T-helper 1 cell treated with Interleukin-12 subunit alpha and Interleukin-12 subunit beta and Interleukin-4 antibody, amounts not matched to agents 30 ng/mL and 1 ng/mL, for 36 hours (primary cell): Measurements from ENCODE around the gene TEDC2. TPM values are rescaled to one million over a fixed set of nuclear protein-coding genes. Genes with fewer than 3 reads are reported as not detected.
"Not testable (repeated sequence)": the region's sequence is repeated elsewhere in the genome, so short reads cannot be mapped to it uniquely, and the experiment has no call there.

Experiments used
- intact Hi-C: fragments of 100-400 bp; cut with micrococcal nuclease; formaldehyde crosslinking; loops from one replicate; pipeline ENCODE4 v1.15.1; 2024
- total RNA-seq: library from RNA; stranded (reverse); gene quantifications from 2 replicates; pipeline ENCODE4 v1.2.3, GENCODE V29; 2022

TEDC2 gene
- total RNA-seq, 1 donor from 2014 or later = 19.0 TPM

DNA sequence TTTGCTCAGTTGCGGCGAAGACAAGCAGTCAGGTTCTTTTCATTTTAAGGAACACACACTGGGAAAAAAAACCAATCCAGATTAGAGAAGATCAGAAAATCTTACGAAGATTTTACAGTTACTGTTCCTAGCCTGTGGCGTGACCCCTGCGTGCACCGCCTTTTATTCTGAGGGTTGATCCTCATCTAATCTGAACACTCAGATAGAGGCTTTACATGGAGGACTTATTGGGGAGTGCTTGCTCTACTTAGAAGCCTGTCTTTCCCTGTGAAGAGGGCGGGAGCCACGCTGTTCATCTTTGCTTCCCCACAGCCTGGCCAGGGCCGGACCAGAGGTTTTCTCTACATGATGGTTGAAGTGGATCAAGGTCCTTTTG lies 16.4 kb downstream of the TEDC2 start:
- intact Hi-C loops = no loop called here

DNA sequence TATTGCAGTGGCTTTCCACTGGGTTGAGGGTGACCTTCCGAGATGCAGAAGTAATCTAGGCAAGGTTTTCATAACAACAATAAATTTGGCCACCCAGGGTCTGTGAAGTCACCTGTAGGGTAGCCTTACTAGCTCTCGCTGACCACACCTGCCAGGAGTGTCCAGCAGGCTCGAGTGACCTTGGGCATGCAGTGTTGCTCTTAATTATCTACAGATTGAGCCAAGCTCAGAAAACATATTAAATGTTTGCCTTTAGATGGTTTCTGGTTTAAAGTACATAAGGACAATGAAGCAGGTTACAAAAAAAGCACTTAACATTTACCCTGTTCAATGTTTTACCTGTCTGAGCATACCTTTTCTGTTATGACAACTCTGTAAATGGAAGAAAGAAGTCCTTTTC lies 16.8 kb downstream of the TEDC2 start:
- intact Hi-C loops = no loop called here

DNA sequence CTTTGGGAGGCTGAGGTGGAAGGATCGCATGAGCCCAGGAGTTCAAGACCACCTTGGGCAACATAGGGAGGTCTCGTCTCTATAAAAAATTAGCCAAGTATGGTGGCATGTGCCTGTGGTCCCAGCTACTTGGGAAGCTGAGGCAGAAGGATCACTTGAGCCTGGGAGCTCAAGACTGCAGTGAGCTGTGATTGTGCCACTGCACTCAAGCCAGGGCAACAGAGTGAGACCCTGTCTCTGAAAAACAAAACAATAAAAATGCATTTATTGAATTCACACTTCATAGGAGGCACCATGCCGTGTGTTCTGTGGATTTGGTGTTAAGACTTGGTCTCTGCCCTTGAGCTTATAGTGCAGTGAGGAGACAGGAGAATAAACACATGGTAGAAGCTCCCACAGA lies 17.4 kb downstream of the TEDC2 start:
- intact Hi-C loops = no loop called here

DNA sequence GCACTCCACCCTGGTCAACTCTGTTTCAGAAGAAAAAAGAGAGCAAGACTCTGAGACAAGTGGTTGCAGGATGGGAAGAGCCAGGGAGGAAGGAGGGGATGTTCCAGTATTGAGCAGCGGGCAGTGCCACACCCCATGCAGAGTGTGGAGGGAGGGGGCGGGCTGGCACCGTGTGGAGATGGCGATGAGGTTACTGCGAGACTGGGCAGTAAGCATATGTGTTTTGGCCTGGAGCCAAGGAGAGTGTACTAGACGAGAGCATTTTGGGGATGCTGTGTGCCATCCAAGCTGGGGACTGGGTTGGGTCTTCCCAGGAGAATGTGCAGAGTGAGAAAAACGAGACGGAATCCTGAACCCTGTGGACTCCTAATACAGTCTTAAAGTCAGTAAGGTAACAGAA lies 18.4 kb downstream of the TEDC2 start:
- intact Hi-C loops = no loop called here

DNA sequence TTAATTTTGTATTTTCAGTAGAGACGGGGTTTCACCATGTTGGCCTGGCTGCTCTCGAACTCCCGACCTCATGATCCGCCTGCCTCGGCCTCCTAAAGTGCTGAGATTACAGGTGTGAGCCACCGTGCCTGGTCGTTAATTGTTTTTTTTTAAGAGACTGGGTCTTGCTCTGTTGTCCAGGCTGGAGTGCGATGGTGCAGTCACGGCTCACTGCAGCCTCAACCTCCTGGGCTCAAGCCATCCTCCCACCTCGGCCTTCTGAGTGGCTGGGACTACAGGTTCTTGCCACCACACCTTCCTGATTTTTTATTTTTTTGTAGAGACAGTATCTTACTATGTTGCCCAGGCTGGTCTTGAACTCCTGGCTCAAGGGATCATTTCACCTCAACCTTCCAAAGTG lies 20.1 kb downstream of the TEDC2 start:
- intact Hi-C loops = not testable (repeated sequence)

DNA sequence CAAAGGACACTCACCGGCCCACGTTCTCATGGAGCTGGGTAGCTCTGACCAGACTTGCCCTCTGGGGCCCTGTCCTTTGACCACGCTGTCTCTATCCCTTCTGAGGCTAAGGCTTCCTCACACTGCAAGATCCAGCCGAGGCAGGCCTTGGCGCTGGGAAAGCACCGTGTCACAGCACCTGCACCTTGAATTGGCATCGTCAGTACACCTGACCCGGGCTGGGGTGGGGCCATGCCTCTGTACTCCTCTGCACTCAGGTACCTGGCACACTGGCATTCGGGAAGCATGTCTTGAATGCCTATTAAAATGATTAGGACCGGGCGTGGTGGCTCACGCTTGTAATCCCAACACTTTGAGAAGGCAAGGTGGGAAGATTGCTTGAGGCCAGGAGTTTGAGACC lies 21.0 kb downstream of the TEDC2 start:
- intact Hi-C loops = no loop called here

DNA sequence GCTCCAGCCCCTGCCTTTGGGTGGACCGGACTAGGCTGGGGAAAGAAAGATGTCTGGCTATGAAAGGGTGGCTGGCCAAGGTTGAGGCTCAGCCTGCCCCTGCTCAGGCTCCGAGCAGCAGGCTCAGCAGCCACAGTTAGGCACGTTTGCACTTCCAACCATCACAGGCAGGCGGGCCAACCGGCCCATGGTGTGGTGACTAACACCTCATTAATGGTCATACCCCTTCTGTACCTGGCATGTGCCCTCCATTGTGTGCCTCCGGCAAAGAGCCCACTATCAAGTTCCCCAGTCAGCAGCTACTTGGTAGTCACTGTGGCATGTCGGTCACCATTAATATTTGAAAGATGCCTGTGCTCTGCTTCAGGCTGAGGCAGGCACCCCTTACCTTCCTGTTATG lies 21.8 kb downstream of the TEDC2 start:
- intact Hi-C loops = no loop called here

DNA sequence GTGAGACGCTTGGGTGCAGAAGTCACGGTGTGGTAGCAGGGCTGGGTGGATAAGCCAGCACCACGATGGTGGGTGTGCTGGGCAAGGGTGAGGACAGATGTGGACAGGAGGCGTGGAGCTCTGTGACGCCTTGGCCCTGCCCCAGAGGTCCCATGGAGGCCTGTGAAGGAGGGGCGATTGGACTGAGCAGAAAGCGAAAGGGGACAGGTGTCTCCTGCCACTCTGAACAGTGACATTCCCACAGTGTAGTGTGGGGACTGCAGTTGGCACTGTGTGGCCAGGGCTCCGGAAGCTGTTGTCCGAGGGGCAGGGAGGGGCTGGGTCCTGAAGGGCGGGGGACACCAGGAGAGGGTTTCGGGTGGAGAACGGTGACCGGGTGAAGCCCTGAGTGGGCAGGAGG lies 22.3 kb downstream of the TEDC2 start:
- intact Hi-C loops = no loop called here

DNA sequence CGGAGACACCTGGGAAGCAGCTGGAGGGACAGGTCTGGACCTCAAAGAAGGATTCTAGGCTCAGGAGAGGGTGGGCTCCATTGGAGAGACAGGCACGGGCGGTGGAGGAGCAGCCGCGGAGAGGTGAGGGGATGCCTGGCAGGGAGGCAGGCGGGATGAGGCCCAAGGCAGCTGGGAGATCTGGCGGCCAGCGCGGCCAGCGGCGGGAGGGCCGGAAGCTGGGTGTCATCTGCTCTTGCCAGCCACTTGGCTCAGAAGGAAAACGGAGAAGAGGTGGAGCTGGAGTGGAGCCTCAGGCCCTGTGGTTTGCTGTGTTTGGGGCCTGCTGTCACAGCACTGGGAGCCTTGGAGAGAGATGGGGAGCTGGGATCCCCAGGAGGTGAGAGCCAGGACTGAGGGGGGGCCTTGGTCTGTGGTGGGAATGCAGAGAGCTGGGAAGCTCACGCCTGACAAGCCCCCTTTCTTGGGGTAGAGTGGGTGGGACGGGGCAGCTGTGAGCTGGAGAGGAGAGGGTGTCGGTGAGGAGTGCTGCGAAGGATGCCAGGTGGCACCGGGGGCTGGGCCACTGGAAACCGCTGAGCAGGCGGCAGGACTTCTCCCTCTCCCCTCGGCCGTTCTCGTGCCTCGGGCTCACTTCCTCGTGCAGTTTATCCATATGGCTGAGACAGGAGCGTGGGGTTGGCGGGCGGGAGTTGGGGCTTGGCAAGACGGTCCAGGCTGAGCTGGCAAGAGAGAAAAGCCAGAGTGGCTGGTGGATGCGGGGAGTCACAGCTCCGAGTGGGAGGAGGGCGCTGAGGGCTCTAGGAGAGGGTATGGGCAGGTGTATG lies 23.0 kb downstream of the TEDC2 start:
- intact Hi-C loops = no loop called here

DNA sequence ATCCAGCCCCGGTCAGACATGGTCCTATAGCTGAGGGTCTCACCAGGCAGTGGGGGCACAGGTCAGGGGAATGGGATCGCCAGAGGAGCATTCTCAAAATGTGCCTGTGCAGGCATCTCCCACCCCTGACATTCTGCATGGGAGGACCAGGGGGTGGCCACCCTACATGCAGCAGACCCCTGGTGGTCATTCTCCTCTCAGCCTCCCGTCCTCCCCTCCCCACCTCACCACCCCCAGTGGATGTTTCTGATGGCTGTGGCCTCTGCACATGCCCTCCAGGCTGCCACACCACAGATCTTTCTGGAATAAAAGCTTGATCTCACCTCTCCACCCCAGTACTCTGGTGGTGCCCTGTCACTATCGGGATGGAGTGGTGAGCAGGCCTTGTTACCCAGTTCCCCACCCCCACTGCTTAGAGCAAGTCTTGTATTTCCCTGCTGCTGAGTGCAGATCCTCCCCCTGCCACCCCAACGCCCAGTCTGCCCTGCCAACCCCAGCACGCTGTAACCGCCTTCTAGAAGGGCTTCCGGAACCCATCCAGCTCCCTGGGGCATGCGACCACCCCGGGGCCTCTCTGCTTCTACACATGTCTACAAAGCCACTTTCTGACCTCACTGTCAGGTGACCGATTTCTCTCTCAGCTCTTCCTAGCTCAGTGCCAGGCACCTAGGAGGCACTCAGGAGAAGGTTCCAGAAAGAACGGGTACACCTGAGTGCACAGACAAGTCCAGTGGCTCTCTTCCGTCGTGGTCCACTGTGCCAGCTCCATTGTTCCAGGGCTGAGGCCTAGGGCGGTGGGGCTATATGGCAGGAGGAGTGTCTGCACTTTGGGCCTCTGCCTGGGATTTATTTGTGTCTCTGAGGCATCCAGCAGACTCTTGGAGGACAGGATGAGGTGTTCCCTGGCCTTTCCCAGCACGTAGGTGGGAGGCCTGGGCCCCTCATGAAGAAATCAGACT lies 24.3 kb downstream of the TEDC2 start:
- intact Hi-C loops = no loop called here

DNA sequence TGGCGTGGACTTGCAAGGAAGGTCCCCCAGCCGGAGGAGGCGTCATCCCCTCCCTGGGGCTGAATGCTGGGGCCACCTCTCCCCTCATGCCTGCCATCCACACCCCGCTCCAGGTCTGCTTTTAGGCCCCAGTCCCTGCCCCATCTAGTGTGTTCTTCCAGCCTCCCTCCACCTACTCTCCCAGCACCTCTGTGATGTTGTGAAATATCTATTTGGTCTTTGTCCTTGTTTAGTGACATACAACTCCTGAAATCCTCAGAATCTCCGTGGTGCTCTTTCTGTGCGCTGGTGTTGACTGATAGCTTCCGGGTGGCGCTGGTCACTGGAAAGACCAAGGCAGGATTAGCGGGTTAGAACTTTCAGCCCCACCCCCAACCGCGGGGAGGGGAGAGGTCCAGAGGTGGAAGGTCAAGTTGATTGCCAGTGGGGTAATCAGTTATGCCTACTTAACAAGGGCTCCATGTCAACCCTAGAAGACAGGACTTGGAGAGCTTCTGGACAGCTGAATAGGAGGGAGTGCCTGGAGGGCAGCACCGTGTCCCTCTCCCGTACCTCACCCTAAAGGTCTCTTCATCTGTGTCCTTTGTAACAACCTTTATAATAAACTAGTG lies 25.1 kb downstream of the TEDC2 start:
- intact Hi-C loops = loop anchor here (5.0 kb wide), 1 partner anchor 143 kb away; the partner anchor contains the start of gene ABCA3

DNA sequence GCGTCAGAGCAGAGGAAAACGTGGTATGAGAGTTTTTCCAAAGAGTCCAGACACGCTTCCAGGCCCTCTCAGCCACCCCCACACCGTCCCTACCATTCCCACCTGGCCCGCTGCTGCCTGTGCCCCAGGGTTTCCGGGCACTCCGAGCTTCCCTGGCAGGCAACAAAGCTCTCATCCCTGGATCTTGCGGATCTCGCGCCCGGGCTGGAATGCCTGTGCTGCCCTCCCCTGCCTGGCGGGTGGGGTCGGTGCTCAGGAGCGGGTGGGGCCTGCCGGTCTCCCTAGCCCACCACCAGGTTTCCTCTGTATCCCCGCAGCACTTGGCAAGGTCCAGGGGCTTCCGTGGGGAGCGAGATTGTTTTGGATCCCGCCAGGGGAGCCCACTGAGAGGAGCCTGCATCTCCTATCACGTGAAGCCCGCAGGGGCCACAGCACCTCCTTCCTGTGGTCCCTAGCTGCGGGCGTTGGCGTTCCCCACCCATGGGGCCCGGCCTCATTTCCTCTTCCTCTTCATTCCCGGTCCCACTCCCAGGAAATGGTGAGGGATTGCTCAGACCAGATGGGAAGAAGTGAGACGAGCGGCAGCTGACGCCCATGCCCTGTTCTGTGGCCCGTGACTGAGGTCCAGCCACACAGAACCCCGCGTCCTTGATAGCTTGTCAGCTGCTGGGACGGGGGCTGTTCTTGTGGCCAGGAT lies 26.1 kb downstream of the TEDC2 start:
- intact Hi-C loops = loop anchor here (5.0 kb wide), 1 partner anchor 144 kb away; the partner anchor contains the start of gene ABCA3

DNA sequence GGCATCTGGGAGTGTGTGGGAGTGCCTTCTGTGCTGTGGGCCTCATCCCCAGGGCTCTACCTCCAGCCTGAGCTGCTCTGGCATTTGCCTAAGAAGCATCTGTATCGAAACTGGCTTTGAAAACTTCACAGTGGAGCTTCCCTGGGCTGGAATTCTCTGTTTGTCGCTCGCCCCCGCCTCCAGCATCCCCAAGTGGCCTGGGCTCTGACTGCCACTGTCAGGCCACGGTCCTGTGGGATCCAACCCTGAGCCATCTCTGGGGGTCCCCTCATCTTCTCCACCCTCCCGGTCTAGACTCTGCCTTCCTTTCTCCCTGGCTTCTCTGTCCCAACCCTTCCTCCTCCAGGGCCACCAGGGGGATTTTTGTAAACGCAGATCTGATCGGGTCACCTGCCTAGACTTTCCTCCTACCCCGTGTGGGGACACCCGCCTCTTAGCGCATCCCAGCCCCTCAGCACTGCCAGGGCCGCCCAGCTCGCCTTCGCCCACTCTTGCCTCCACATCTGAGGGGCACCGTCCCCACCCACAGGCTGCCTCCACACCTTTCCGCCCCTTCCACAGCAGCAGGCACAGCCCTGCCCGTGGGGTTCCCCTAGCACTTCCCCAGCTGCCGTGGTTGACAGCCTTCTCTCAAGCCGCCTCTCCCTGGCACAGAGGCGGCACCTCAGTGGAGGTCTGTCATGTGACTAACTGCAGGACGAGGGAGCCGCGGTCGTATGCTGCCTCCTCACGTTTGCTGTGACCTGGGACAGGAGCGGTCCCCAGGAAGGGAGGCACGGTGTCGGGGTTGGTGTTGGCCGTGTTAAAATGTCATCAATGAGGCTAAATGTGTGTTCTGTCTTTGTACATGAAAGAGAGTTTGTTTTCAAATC lies 27.0 kb downstream of the TEDC2 start:
- intact Hi-C loops = loop anchor here (1.0 to 5.0 kb wide), 2 partner anchors 14 to 145 kb away; partner anchors contain the start of gene ABCA3

DNA sequence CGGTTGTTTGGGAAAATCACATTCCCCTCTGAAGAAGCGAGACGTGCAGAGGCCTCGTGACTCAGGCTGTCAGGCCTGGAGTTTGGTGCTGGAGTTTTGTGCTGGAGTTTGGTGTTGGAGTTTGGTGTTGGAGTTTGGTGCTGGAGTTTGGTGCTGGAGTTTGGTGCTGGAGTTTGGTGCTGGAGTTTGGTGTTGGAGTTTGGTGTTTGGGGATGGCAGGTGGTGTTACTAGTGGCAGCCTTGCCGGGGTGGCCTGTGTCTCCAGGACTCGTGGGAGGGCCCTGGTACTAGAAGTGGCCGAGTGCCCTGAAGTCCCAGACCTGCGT lies 27.6 kb downstream of the TEDC2 start:
- intact Hi-C loops = loop anchor here (1.0 to 5.0 kb wide), 2 partner anchors 14 to 145 kb away; partner anchors contain the start of gene ABCA3

DNA sequence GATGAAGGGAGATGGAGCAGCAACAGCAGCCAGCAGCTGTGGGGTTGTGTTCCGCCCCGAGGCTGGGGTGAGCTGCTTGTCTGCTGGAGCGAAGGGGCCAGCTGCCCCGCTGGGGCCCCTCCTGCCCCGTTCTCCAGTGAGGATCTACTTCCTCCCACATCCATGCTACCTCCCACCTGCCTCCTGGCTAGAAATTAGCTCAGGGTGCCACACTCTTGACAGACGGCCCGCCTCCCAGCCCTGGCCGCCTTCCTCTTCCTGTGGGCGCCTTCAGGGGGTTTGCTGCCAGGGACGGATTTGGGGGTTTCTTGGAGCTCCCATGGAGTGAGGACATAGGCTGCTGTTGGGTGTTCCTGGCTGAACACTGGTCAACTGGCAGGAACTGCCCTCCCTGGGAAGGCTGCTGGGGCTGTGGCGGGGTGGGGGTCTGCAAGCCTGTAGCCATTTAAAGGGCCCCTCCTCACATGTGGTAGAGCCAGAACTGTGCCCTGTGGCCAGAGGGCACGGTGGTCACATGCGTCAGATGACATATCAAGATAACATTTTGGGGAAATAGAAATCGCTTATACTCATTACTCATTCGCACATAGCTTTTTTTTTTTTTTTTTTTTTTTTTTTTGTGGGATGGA lies 28.1 kb downstream of the TEDC2 start:
- intact Hi-C loops = loop anchor here (1.0 to 5.0 kb wide), 2 partner anchors 13 to 146 kb away; partner anchors contain the start of gene ABCA3

DNA sequence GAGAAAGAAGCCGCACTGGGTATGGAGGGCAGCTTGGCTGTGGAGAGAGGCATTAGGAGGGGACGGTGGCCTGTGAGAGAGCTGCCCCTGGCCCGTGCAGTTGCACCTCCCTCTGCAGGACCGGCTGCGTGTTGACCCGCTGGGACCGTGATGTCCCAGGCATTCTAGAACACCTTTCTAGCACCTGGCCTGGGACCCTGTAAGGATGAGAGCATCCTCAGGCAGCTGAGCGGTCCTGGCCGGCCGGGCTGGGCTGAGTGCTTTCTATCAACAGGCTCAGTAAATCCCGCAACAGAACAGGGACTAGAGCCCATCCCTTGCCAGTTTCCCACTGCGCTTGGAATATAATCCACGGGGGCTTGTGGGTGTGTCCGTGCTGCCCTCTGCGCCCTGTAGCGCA lies 29.7 kb downstream of the TEDC2 start:
- intact Hi-C loops = loop anchor here (5.0 kb wide), 1 partner anchor 147 kb away; the partner anchor contains the start of gene ABCA3

DNA sequence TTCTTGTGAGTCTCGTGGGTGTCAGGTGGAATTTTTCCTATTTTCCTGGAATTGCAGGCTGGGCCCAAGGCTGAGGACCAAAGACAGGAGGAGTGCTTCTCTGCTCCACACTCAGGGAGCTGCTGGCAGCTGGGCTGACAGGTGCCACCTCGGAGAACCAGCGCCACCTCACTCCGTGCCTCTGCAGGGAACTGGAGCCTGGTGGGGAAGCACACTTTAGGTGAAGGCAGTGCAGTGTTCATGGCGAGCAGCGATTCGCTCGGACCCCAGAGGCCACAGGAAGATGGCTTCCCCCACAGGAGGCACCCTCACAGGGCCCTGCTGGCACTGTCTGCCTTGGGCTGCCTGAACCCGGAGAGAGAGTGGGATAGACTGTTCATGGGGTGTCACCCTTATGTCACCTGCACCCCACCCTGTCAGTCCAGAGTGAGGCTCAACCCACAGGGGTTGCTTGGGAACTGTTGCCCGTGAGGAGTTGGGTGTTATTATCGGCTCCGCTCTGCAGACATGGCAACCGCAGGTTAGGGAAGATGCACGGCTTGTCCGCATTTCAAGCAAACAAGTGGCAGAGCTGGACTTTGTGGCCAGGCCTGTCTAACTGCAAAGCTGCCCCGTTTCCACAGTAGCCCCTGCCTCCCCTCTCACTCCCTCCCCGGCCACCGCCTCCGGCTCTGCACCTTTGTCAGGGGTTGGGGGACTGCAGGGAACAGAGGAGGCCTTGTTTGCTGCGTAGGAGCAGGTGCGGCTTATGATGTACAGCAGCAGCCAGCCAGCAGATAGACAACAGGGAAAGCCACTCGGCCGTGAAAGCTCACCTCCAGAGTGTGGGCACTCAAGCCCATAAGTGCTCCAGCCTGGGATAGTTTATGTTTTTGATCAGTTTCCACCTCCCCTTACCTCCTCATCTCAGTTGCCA lies 30.5 kb downstream of the TEDC2 start:
- intact Hi-C loops = no loop called here

DNA sequence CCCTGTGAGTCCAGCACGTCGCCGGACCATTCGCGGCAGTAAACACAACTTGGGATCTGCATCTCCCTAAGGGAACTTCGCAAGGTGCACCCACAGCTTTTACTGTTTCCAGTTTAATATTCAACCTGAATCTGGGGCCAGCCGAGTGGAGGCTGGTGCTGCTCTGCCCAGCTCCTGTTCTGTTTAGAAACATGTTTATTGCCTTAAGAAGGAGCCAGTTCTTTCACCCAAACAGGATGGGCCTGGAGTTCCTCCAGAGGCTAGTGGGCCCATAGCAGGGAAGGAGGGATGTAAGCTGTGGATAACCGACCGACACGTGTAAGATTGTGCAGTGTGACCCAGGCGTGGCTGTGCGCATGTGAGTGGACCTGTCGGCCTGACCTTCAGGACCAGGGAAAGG lies 32.4 kb downstream of the TEDC2 start:
- intact Hi-C loops = no loop called here
